Chondrocyte (in vitro differentiated cells): ENCODE results near the gene EEPD1. TPM values are rescaled to one million over a fixed set of nuclear protein-coding genes. Genes with fewer than 3 reads are reported as not detected.
A peak's percentile ranks its signal among the peaks of the same experiment; 100 is the strongest.
"Not testable (repeated sequence)": the region's sequence is repeated elsewhere in the genome, so short reads cannot be mapped to it uniquely, and the experiment has no call there.

Experiments
- DNase-seq: peaks from one replicate; pipeline ENCODE4 v3.0.0; 2021; ENCODE audit warnings: mixed read lengths, low spot score
- H3K27ac Mint-ChIP-seq: one replicate; pipeline ENCODE4 v1.8.0; 2021; ENCODE audit warnings: mild to moderate bottlenecking, moderate library complexity, mixed read lengths; ENCODE audit not compliant: unreplicated experiment
- H3K27me3 Mint-ChIP-seq: 2 replicates; pipeline ENCODE4 v1.8.0; 2021; ENCODE audit warnings: low read depth, mixed read lengths
- H3K36me3 Mint-ChIP-seq: 2 replicates; pipeline ENCODE4 v1.8.0; 2021; ENCODE audit warnings: low read depth, mixed read lengths
- H3K4me1 Mint-ChIP-seq: 2 replicates; pipeline ENCODE4 v1.8.0; 2021; ENCODE audit warnings: low read depth, mild to moderate bottlenecking, mixed read lengths
- H3K4me3 Mint-ChIP-seq: one replicate; pipeline ENCODE4 v1.8.0; 2021; ENCODE audit warnings: mild to moderate bottlenecking, moderate library complexity, mixed read lengths; ENCODE audit not compliant: unreplicated experiment
- H3K9me3 Mint-ChIP-seq: 2 replicates; pipeline ENCODE4 v1.8.0; 2021; ENCODE audit warnings: low read depth, mixed read lengths
- CTCF ChIP-seq: fragments of 200-600 bp; sonication (generic); IDR thresholded peaks from 2 replicates; pipeline ENCODE4 v1.5.0; 2021; ENCODE audit warnings: antibody characterized with exemption, mild to moderate bottlenecking, moderate library complexity
- total RNA-seq: library from RNA; stranded (reverse); gene quantifications from 3 replicates; pipeline ENCODE4 v1.2.1, GENCODE V29; 2021

The EEPD1 gene
- total RNA-seq, 1 donor from 2014 or later, result 5.8 TPM

- no peak for DNase-seq
- Mint-ChIP-seq H3K4me1 (peaks cover 17% of the 10 kb centered on the region), H3K27ac (no peak overlapping the region), H3K9me3 (peaks cover 4% of the 10 kb centered on the region), H3K36me3 (no peaks in the 10 kb centered on the region), H3K27me3 (no peaks in the 10 kb centered on the region), H3K4me3 (no peak overlapping the region)
- no peak for TF ChIP-seq CTCF
These were observed 4.5 kb upstream of the EEPD1 start for GRCh38 chr7:36148422-36149065.

DNA sequence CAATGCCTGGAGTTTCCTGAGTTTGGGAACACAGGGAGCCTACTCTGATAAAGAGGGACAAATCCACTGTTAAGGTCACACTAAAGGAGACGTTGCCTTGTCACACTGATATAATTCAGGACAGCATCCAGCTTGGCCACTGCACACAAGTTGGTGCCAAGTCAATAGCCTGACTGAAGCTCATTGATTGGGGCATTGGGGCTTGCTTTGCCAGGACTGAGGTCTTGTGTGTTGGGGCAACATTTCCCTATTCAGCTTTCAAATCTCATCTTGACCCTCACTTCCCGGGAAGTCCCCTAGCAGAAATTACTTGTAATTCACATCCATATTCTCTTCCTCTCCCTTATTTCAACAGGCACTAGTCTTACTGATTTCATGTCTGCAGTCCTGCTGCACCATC, 3.8 kb upstream of the EEPD1 start:
- not testable (repeated sequence) for H3K4me3 Mint-ChIP-seq, H3K27me3 Mint-ChIP-seq, DNase-seq, H3K36me3 Mint-ChIP-seq, H3K27ac Mint-ChIP-seq, H3K9me3 Mint-ChIP-seq
- peaks cover 24% of the 10 kb centered on the region for H3K4me1 Mint-ChIP-seq

DNA sequence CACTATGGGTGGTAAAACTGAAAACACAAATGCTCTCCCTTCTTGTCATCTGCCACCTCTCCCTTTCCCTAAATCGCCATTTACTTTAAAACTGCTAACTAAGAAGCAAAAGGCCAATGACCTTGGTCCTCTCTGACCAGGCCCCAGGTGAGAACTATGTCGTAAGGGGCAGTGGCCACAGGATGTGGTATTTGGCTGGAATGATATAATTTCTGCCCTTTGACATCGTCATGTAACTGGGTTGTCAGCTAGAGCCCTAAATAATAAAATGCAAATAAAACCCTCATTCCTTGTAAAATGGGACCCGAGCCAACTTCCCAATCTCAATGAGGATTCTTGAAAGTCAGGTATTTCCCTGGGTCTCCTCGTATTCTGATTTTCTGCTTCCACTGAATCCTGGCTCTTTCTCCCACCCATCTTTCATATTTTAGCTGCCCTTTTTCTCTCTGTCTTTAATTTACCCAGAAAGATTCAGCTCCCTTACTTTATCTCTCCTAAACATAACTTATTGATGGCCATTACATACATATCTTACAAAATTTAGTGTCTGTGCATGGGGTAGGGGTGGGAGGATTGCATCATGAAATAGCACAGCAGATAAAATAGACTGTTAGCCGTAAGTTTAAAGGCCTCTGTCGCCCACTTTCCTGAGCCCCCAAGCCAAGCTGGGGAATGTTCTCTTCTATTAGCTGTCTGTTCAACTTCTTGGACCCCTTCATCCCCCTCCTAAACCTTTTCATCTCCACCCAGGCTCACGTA, 3.2 kb upstream of the EEPD1 start:
- H3K9me3 Mint-ChIP-seq, result peaks cover 4% of the 10 kb centered on the region
- H3K36me3 Mint-ChIP-seq, result no peaks in the 10 kb centered on the region
- no peaks in the 10 kb centered on the region for H3K27me3 Mint-ChIP-seq
- no peak overlapping the region for H3K4me3 Mint-ChIP-seq
- TF ChIP-seq CTCF, result no peak
- H3K4me1 Mint-ChIP-seq, result peaks cover 24% of the 10 kb centered on the region
- DNase-seq, result no peak
- no peak overlapping the region for H3K27ac Mint-ChIP-seq

GRCh38 chr7:36151921-36152755, 916 bp upstream of the EEPD1 start:
- H3K9me3 Mint-ChIP-seq, result peaks cover 4% of the 10 kb centered on the region
- H3K27me3 Mint-ChIP-seq, result no peaks in the 10 kb centered on the region
- no peaks in the 10 kb centered on the region for H3K36me3 Mint-ChIP-seq
- H3K4me1 Mint-ChIP-seq, result peaks cover 29% of the 10 kb centered on the region
- no peak for TF ChIP-seq CTCF
- H3K27ac Mint-ChIP-seq, result peak overlapping the region; percentile 77
- peak overlapping the region; percentile 74 for H3K4me3 Mint-ChIP-seq
- DNase-seq, result no peak

DNA sequence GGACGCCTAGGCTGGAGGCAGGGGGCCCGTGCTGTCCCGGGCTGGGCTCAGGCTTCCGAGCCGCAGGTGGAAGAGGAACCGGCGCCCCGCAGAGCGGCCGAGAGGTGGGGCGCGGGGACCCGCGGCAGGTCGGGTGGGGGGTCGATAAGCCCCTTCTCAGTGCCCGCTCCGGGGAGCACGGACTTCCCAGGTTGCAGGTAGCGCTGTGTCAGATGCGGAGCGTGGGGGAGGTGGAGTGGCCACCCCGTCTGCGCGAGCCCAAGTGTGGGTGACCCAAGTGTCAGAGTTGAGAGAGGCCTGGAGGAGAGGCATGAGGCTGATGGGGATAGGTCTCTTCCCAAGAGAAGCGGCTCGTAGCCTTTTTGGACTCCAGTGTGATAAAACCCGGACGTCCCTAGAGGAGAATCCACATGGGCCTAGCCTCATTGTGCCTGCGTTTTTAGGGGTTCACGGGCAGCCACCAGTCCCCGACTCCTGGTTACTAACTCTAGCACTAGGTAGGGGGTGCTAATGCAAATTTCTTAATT, 580 bp downstream of the EEPD1 start:
- no peak for TF ChIP-seq CTCF
- Mint-ChIP-seq H3K36me3 (no peaks in the 10 kb centered on the region), H3K4me3 (peak overlapping the region; percentile 74), H3K27me3 (no peaks in the 10 kb centered on the region), H3K4me1 (peaks cover 28% of the 10 kb centered on the region), H3K9me3 (no peaks in the 10 kb centered on the region), H3K27ac (no peak overlapping the region)
- no peak for DNase-seq
